Astrocyte (in vitro differentiated cells and primary cell): ENCODE results near the gene IGFALS. TPM values are rescaled to one million over a fixed set of nuclear protein-coding genes. Genes with fewer than 3 reads are reported as not detected.

Experiments
- DNase-seq: peaks from one replicate; pipeline ENCODE4 v3.0.0-alpha.2; 2010; ENCODE audit warnings: low read depth
- FAIRE-seq: peaks from 2 replicates; lab custom pipeline; 2011; peaks lifted over from hg19 to GRCh38; lab: Jason Lieb, UNC
- H2AFZ ChIP-seq: 2 replicates; pipeline ENCODE4 v1.6.0; 2012; ENCODE audit warnings: low read depth, low read length, inconsistent platforms
- H3K27ac ChIP-seq: 2 replicates; pipeline ENCODE4 v1.5.1; 2011; ENCODE audit warnings: low read depth, low read length, inconsistent platforms
- H3K27me3 ChIP-seq: 2 replicates; pipeline ENCODE4 v1.6.0; 2011; ENCODE audit warnings: low read length, inconsistent platforms; ENCODE audit not compliant: insufficient read depth
- H3K36me3 ChIP-seq: 2 replicates; pipeline ENCODE4 v1.5.1; 2011; ENCODE audit warnings: low read length, inconsistent platforms; ENCODE audit not compliant: insufficient read depth
- H3K4me1 ChIP-seq: 2 replicates; pipeline ENCODE4 v1.5.1; 2011; ENCODE audit warnings: low read length, inconsistent platforms; ENCODE audit not compliant: insufficient read depth
- H3K4me2 ChIP-seq: 2 replicates; pipeline ENCODE4 v1.6.0; 2012; ENCODE audit warnings: low read length, inconsistent platforms
- H3K4me3 ChIP-seq: 2 replicates; pipeline ENCODE4 v1.5.1; 2011; ENCODE audit warnings: low read depth, mild to moderate bottlenecking, low read length, inconsistent platforms; ENCODE audit not compliant: insufficient read depth
- H3K79me2 ChIP-seq: 2 replicates; pipeline ENCODE4 v1.6.0; 2012; ENCODE audit warnings: mild to moderate bottlenecking, low read length, inconsistent platforms; ENCODE audit not compliant: insufficient read depth
- H3K9ac ChIP-seq: 2 replicates; pipeline ENCODE4 v1.6.0; 2012; ENCODE audit warnings: mild to moderate bottlenecking, low read length, inconsistent platforms
- H3K9me3 ChIP-seq: 2 replicates; pipeline ENCODE4 v1.5.1; 2012; ENCODE audit warnings: low read depth, mild to moderate bottlenecking, low read length, inconsistent platforms; ENCODE audit not compliant: insufficient read depth
- H4K20me1 ChIP-seq: 2 replicates; pipeline ENCODE4 v1.6.0; 2012; ENCODE audit warnings: low read length, inconsistent platforms; ENCODE audit not compliant: insufficient read depth
- H3K27ac Mint-ChIP-seq: one replicate; pipeline ENCODE4 v1.8.0; 2021; ENCODE audit warnings: mild to moderate bottlenecking, mixed read lengths; ENCODE audit not compliant: unreplicated experiment
- H3K27me3 Mint-ChIP-seq: one replicate; pipeline ENCODE4 v1.8.0; 2021; ENCODE audit warnings: low read depth, mixed read lengths; ENCODE audit not compliant: unreplicated experiment
- H3K36me3 Mint-ChIP-seq: one replicate; pipeline ENCODE4 v1.8.0; 2021; ENCODE audit warnings: low read depth, mixed read lengths; ENCODE audit not compliant: unreplicated experiment
- H3K4me1 Mint-ChIP-seq: one replicate; pipeline ENCODE4 v1.8.0; 2021; ENCODE audit warnings: low read depth, mixed read lengths; ENCODE audit not compliant: unreplicated experiment
- H3K4me3 Mint-ChIP-seq: one replicate; pipeline ENCODE4 v1.8.0; 2021; ENCODE audit warnings: mild to moderate bottlenecking, moderate library complexity, mixed read lengths; ENCODE audit not compliant: unreplicated experiment
- H3K9me3 Mint-ChIP-seq: one replicate; pipeline ENCODE4 v1.8.0; 2021; ENCODE audit warnings: mild to moderate bottlenecking, mixed read lengths; ENCODE audit not compliant: unreplicated experiment
- EZH2 ChIP-seq: IDR thresholded peaks from 2 replicates; pipeline ENCODE4 v1.6.1; 2012; ENCODE audit warnings: mild to moderate bottlenecking, low read length, inconsistent platforms; ENCODE audit not compliant: insufficient read depth
- total RNA-seq: library from RNA; stranded (reverse); gene quantifications from 2 replicates; pipeline ENCODE4 v1.2.1, GENCODE V29; 2021
- TF ChIP-seq, protein P1 (sequence below): IDR thresholded peaks from 2 replicates; pipeline ENCODE4 v1.5.1; 2011; ENCODE audit warnings: low read depth, mild to moderate bottlenecking, inconsistent platforms, low read length, moderate library complexity; ENCODE audit not compliant: insufficient read depth

Gene IGFALS
- total RNA-seq, 1 donor from 2014 or later: not detected

DNA sequence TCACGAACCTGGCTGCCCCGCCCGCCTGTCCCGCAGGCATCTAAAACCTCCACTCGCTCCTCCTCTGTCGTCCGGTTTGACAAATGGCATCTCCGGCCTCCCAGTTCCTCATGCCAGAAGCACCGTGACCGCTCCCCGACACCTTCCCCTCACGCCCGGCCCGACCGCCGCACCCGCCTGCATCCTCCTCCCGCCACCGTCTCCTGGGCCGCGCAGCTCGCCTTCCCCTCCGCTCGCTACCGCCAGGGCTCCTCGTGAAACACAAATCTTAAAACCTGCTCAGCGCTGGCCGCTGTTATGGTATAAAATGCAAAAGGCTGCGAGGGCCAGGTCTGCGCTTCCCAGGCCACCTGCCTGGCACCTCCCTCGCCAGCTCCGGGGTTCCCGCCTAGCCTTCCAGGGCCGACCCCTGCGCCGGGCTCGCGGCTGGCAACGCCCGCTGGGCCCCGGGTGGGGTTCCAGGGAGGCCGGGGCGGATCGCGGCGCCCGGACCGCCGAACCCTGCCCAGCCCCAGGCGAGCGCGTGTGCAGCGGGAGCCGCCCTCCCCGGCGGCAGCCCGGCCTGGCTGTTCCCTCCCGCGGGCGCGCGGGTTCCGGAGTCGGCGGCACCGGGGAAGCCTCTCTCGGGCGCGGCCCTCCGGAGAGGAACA, 11.6 kb downstream of the IGFALS start:
- Mint-ChIP-seq H3K27ac (peak overlapping the region; percentile 95), H3K4me3 (peak overlapping the region; percentile 94), H3K9me3 (no peaks in the 10 kb centered on the region), H3K36me3 (peaks cover 2% of the 10 kb centered on the region), H3K27me3 (no peaks in the 10 kb centered on the region), H3K4me1 (peaks cover 9% of the 10 kb centered on the region)
- DNase-seq (no peak), FAIRE-seq (no peak)
- Histone ChIP-seq H3K4me1 (peaks cover 12% of the 10 kb centered on the region), H3K4me3 (peak overlapping the region; percentile 75), H3K9me3 (no peaks in the 10 kb centered on the region), H3K4me2 (peak overlapping the region; percentile 95), H2AFZ (peak overlapping the region; percentile 32), H3K9ac (peak overlapping the region; percentile 81), H3K27me3 (no peaks in the 10 kb centered on the region), H4K20me1 (peaks cover 55% of the 10 kb centered on the region), H3K79me2 (peaks cover 59% of the 10 kb centered on the region), H3K27ac (peak overlapping the region; percentile 45), H3K36me3 (peaks cover 2% of the 10 kb centered on the region)
- no peak for TF ChIP-seq EZH2
- TF ChIP-seq, protein P1, sequence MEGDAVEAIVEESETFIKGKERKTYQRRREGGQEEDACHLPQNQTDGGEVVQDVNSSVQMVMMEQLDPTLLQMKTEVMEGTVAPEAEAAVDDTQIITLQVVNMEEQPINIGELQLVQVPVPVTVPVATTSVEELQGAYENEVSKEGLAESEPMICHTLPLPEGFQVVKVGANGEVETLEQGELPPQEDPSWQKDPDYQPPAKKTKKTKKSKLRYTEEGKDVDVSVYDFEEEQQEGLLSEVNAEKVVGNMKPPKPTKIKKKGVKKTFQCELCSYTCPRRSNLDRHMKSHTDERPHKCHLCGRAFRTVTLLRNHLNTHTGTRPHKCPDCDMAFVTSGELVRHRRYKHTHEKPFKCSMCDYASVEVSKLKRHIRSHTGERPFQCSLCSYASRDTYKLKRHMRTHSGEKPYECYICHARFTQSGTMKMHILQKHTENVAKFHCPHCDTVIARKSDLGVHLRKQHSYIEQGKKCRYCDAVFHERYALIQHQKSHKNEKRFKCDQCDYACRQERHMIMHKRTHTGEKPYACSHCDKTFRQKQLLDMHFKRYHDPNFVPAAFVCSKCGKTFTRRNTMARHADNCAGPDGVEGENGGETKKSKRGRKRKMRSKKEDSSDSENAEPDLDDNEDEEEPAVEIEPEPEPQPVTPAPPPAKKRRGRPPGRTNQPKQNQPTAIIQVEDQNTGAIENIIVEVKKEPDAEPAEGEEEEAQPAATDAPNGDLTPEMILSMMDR: no peak

- TF ChIP-seq EZH2: no peak
- TF ChIP-seq, protein P1: no peak
- Histone ChIP-seq H2AFZ (no peak overlapping the region), H3K27me3 (no peaks in the 10 kb centered on the region), H4K20me1 (peaks cover 48% of the 10 kb centered on the region), H3K9me3 (no peaks in the 10 kb centered on the region), H3K4me2 (peak overlapping the region; percentile 95), H3K4me1 (peaks cover 12% of the 10 kb centered on the region), H3K36me3 (peaks cover 2% of the 10 kb centered on the region), H3K4me3 (peak overlapping the region; percentile 75), H3K9ac (peak overlapping the region; percentile 81), H3K27ac (no peak overlapping the region), H3K79me2 (peaks cover 52% of the 10 kb centered on the region)
- peaks cover 2% of the 10 kb centered on the region for H3K36me3 Mint-ChIP-seq
- DNase-seq (no peak), FAIRE-seq (no peak)
- H3K27me3 Mint-ChIP-seq: no peaks in the 10 kb centered on the region
- no peaks in the 10 kb centered on the region for H3K9me3 Mint-ChIP-seq
- peaks cover 9% of the 10 kb centered on the region for H3K4me1 Mint-ChIP-seq
- H3K27ac Mint-ChIP-seq: peak overlapping the region; percentile 95
- peak overlapping the region; percentile 94 for H3K4me3 Mint-ChIP-seq
These were observed 12.3 kb downstream of the IGFALS start for GRCh38 chr16:1781254-1781653.

DNA sequence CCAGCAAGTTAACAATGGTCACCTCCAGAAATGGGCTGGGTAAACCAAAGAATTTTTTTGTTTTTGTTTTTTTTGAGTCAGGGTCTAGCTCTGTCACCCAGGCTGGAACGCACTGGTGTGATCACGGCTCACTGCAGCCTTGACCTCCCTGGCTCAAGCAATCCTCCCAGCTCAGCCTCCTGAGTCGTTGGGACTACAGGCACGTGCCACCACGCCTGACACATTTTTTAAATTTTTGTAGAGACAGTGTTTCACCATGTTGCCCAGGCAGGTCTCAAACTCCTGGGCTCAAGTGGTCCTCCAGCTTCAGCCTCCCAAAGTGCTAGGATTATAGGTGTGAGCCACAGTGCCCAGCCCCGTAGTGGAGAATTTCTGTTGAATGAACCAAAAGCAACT, 12.8 kb downstream of the IGFALS start:
- H3K36me3 ChIP-seq: peaks cover 2% of the 10 kb centered on the region
- TF ChIP-seq, protein P1: no peak
- TF ChIP-seq EZH2: no peak
- Mint-ChIP-seq H3K36me3 (peaks cover 2% of the 10 kb centered on the region), H3K27me3 (no peaks in the 10 kb centered on the region), H3K4me3 (peak overlapping the region; percentile 94), H3K4me1 (peaks cover 9% of the 10 kb centered on the region), H3K9me3 (no peaks in the 10 kb centered on the region), H3K27ac (peak overlapping the region; percentile 95)
- no peaks in the 10 kb centered on the region for H3K27me3 ChIP-seq
- H3K27ac ChIP-seq: no peak overlapping the region
- peaks cover 43% of the 10 kb centered on the region for H4K20me1 ChIP-seq
- H3K4me1 ChIP-seq: peaks cover 12% of the 10 kb centered on the region
- peak overlapping the region; percentile 95 for H3K4me2 ChIP-seq
- H3K79me2 ChIP-seq: peaks cover 47% of the 10 kb centered on the region
- DNase-seq (no peak), FAIRE-seq (no peak)
- H3K9me3 ChIP-seq: no peaks in the 10 kb centered on the region
- H3K4me3 ChIP-seq: no peak overlapping the region
- no peak overlapping the region for H2AFZ ChIP-seq
- H3K9ac ChIP-seq: peak overlapping the region; percentile 81
